UCSD-AML1 (cell line): ENCODE results near the gene UBE2QL1.
"Not testable (repeated sequence)": the region's sequence is repeated elsewhere in the genome, so short reads cannot be mapped to it uniquely, and the experiment has no call there.

Experiments used
- DNase-seq: peaks from one replicate; lab custom pipeline; 2025; ENCODE audit not compliant: unreplicated experiment; lab: John Stamatoyannopoulos, UW

UBE2QL1 gene

DNA sequence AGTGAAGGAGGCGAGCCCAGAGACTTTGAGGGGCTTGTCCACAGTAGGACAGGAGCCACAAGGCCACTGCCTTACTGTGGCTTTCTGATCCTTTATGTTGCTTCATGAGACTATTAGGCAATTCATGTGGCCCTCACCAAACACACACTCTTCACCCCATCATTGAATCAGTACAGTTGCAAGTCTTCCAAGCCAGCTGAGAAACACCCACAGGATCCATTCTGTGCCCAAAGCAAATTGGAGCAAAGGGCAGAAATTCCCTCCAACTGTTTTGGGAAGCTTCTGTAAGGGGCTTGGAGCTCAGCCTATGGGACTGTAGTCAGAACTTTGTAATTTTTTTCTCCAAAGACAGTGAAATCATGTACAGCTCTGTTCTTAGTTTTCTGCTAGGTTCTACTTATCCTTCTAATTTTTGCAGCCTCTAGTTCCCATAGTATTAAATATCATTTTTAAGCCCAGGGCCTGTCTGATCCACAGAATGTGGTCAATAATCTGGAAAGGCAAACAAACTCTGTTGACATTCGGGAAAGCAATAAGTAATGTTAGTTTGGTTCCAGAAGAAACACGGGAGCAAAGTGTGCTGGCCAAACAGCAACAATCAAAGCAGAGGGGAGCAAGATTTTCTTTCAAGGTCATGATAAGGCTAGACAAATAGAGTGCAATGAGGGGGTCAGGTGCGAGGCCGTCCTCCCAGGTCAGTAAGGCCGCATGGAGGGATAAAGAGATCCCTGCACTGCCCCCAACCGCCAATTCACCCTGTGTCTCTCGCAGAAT is 47.0 kb downstream of the UBE2QL1 start:
- DNase-seq: no peak

DNA sequence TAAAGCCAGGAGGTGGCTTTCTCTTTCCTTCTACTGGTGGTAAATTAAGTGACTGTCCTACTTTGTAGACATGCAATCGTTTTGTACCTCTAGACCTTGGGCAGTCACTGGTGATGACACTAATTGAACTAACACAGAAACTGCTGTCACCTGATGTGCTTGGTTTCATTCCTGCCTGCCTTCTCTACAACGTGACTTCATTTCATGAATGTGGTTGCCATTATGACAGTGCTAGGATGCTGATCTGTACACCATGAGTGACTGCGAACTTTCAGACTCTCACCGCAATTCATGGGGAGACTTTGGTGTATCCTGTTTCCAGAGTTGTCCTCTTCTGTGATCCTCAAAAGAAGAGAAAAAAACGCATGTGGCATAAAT is 47.5 kb downstream of the UBE2QL1 start:
- no peak for DNase-seq

DNA sequence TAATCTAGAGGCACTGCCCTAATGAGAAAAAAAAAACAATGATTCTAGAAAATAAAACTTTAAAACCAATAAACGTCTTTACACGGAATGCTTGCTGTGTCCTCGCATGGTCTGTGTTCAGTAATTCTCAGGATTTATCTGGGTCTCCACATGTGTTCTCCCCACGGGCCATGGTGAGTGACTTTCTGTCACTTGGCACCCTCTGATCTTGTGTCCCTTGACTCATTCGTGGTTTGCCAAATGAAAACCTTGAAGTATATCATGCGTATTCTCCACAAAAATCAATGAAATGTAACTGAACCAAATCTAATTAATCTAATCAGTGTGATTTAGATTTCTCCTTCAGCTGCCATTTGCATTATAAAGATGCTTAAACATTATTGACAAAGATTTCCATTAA is 48.0 kb downstream of the UBE2QL1 start:
- no peak for DNase-seq

GRCh38 chr5:6497262-6497661 is 48.6 kb downstream of the UBE2QL1 start:
- no peak for DNase-seq

DNA sequence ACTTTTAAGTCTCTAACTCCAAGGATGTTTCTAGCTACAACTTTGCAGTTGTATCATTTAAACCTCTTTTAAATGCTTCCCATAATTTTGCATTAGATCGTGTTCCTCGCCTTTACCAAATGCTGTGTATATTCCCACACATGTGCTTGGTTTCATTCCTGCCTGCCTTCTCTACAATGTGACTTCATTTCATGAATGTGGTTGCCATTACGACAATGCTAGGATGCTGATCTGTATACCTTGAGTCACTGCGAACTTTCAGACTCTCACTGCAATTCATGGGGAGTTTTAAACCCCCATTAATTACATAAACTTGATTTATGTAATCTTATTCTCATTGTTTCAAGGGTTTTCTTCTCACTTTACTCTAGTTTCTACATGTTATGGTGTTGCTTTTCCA is 50.3 kb downstream of the UBE2QL1 start:
- no peak for DNase-seq

DNA sequence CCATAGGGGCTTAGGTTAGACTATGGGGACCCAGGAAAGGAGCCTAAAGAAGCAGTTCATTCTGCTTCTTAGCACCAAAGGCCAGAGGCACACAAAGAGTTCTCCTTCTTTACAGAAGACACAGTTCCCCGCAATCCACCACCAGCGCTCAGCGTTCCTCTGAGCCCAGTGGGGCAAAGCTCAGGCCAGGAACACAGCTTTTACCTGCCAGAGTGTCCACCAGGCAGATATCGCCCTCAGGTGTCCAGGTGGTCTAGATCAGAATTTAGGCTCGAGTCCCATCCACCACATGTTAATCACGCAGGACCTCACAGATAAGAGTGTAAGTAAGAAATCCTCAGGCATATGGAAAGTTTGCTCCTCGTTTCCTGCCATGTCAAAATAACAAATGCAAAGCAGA is 53.0 kb downstream of the UBE2QL1 start:
- no peak for DNase-seq

- no peak for DNase-seq
These were observed 53.8 kb downstream of the UBE2QL1 start for GRCh38 chr5:6502421-6502820.

DNA sequence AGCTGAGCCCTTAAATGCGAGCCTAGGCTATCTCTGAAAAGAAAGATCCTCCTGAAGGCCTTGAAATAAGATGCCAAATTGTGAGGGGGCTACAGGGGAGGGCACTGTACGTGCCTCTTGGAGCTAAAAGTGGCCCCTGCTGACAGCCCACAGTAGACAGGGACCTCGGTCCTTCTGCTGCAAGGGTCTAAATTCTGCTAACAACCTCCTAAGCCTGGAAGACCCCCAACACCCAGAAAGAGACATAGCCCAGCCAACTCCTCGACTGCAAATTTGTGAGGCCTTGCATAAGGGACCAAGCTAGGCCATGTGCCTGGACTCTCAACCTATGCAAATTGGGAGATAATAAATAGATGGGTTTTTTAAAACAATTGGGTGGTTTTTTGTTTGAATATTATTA is 54.7 kb downstream of the UBE2QL1 start:
- no peak for DNase-seq

DNA sequence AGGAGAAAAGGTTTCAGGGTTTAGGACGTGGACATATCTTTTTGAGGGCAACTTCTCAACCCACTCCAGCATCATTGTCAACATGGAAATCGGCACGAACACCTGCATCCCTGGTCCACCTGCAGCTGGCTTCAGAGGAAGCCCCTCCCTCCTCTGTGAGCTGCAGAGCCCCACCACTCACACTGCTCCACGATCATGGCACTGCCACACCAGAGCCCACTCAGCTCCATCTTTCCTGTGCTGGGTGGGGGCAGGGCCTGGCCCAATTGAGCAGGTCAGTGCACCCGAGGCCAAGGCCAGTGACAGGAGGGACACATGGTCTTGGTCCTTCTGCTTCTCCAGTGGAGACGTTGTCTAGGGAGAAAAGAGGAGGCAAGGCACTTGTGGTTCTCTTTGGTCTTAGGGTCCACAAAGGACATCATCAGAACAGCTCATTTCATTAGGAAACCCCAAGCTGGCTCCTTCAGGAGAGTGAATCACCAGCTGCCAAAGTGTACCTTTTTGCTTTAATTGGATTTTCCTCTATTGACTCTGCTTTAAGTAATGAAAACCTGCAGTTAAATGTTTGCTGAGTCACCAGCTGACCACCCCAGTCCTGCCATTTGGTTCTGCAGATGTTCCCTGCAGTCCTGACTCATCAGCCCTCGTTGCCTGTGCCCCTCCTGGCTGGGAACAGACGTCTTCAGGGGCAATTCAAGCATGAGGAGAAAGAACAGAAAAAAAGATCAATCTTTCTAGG is 56.2 kb downstream of the UBE2QL1 start:
- DNase-seq: no peak

GRCh38 chr5:6505416-6505755 is 56.7 kb downstream of the UBE2QL1 start:
- DNase-seq: no peak

GRCh38 chr5:6505783-6506557 is 57.3 kb downstream of the UBE2QL1 start:
- no peak for DNase-seq

DNA sequence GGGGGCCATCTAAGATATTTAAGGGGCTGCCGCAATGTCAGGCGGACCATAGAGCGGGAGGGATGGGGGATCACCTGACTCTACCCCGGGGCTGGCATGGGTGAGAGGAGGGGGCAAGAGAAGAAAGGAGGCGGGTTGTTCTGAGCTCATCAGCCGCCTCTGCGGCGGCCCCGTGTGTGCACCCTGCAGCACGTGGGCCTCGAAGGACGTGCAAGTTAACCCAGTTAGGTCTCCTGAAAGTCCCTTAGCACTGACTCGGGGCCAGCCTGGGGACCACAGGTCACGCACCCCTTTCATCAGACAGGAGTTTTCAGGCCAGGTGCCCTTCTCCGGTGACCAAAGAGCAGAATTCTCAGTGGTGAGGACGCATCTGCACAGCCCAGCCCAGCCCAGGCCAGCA is 58.0 kb downstream of the UBE2QL1 start:
- DNase-seq: no peak

DNA sequence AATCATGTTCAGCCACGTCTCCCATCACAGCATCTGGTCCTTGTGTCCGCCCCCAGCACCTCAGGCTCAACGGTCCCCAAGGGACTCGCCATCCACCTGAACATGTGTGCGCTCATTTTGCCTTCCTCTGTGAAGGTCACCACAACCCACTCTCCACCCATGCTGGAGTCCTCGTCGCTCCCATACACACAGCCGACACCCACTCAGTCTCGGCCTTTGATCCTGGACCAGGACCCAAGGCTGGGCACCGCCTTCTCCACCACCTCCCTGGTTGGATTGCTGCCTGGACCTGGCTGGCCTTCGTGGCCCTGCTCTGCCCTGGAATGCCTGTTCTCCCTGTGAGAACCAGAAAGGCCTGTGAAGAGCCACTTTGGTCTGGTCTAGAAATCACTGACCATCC is 60.3 kb downstream of the UBE2QL1 start:
- DNase-seq: no peak

DNA sequence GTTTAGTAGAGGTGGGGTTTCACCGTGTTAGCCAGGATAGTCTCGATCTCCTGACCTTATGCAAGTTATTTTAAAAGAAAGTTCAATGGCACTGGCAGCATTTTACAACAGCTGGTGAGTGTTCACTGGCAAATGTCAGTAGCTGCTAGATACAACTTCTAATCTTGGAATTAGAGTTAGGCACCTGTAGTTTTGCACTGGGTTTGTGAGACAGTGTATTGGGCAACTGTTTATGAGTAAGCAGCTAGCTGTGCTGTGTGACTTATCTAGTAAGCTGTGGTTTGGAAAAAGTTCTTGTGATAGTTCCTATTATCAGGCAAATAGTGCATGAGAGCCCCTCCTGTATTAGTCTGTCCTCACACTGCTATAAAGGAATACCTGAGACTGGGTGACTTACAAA is 61.5 kb downstream of the UBE2QL1 start:
- DNase-seq: no peak

DNA sequence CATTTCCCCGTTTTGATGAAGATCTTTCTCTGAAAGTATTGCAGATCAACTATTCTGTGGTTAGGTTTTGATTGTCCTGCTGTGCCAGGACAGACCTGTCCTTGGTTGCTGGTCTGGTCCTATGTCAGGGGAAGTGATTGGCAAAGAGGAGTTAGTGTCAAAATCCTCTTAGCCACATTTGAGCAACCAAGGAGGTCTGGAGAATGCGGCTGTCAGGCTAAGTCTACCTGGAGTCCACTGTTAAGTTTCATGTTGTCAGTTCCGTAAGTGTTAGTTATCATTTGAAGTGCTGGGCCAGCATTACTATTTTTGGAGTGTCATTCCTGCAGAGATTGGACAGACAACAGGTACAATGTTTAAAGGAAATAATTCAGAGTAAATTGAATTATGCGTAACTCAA is 62.3 kb downstream of the UBE2QL1 start:
- DNase-seq: no peak

DNA sequence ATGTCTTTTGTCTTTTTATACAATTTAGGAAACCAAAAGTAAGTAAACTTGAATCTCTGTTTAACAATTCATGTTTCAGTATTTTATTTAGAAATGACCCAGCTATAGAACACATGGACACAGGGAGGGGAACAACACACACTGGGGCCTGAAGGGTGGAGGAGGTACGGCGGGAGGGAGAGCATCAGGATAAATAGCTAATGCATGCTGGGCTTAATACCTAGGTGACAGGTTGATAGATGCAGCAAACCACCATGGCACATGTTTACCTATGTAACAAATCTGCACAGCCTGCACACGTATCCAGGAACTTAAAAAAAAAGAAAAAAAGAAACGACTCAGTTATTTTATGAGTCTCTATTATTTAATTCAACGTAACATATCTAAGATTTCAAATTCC is 67.2 kb downstream of the UBE2QL1 start:
- DNase-seq: not testable (repeated sequence)

GRCh38 chr5:6516823-6517222 is 68.2 kb downstream of the UBE2QL1 start:
- no peak for DNase-seq

GRCh38 chr5:6517510-6517909 is 68.9 kb downstream of the UBE2QL1 start:
- DNase-seq: no peak

GRCh38 chr5:6518298-6519057 is 69.8 kb downstream of the UBE2QL1 start:
- no peak for DNase-seq

- no peak for DNase-seq
These were observed 71.5 kb downstream of the UBE2QL1 start for GRCh38 chr5:6520201-6520600.

DNA sequence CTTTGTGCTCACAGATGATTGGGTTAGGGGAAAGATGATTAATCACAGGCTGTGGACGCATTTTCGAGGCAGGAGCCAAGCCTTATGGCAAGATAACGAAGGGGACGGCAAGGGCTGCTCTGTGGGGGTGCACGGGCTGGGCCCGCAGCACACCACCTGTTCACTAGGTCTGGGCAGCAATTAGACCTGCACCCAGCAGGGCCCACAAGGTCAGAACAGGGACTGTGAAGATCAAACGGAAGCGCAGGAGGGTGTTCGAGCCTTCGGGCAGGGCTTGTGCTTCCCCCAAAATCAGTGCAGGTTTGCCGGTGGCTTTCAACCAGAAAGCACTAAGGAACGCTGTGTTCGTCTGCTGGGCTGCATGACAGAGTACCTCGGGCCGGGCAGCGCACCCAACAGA is 73.7 kb downstream of the UBE2QL1 start:
- no peak for DNase-seq
